Astrocyte (in vitro differentiated cells and primary cell): ENCODE results near the gene ULK4.

Experiments used
- EZH2 ChIP-seq: IDR thresholded peaks from 2 replicates; pipeline ENCODE4 v1.6.1; 2012; ENCODE audit warnings: mild to moderate bottlenecking, low read length, inconsistent platforms; ENCODE audit not compliant: insufficient read depth
- TF ChIP-seq, protein P1 (sequence below): IDR thresholded peaks from 2 replicates; pipeline ENCODE4 v1.5.1; 2011; ENCODE audit warnings: low read depth, mild to moderate bottlenecking, inconsistent platforms, low read length, moderate library complexity; ENCODE audit not compliant: insufficient read depth

DNA sequence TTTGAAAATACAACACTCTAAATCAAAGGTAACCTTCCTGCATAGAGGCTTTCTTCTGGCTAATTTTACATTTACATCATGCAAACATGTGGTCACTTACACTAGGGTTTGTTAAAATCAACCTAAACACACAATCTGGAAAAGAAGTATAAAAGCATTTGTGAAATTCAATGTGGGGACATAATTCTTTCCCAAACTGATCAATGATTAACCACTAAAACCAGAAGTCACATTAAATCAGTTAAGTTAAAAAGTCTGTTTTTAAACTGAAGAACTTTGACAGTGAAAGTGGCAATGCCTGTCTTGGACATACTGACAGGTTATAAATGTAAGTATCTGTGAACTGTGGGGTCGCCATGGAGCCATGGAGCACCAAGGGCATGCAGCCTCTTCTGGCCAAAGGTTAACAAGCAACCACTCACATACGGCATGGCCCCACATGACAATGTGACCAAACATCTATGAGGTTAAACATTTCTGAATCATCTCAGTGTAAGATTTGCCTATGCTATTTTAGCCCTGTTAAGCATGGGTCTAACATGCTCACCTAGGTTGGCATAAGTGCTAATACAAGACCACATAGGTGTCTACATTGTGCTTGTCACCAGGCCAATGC lies 484.4 kb downstream of the ULK4 start:
- TF ChIP-seq, protein P1, sequence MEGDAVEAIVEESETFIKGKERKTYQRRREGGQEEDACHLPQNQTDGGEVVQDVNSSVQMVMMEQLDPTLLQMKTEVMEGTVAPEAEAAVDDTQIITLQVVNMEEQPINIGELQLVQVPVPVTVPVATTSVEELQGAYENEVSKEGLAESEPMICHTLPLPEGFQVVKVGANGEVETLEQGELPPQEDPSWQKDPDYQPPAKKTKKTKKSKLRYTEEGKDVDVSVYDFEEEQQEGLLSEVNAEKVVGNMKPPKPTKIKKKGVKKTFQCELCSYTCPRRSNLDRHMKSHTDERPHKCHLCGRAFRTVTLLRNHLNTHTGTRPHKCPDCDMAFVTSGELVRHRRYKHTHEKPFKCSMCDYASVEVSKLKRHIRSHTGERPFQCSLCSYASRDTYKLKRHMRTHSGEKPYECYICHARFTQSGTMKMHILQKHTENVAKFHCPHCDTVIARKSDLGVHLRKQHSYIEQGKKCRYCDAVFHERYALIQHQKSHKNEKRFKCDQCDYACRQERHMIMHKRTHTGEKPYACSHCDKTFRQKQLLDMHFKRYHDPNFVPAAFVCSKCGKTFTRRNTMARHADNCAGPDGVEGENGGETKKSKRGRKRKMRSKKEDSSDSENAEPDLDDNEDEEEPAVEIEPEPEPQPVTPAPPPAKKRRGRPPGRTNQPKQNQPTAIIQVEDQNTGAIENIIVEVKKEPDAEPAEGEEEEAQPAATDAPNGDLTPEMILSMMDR: no peak
- TF ChIP-seq EZH2: no peak
